Thyroid gland (tissue), 4 donors: ENCODE results near the gene MLPH. TPM values are rescaled to one million over a fixed set of nuclear protein-coding genes. Genes with fewer than 3 reads are reported as not detected.

Source experiments
- DNase-seq, 2 donors: peaks; one replicate each; pipeline ENCODE4 v3.0.0-alpha.2; 2019
- H3K27ac ChIP-seq, 3 donors: fragments of 200-600 bp; sonication (generic); 1 replicate in 2 of 3; 2 replicates in 1 of 3; pipeline ENCODE4 v1.5.1; 2016 to 2019; ENCODE audit warnings: mild to moderate bottlenecking in 1 of 3, moderate library complexity in 1 of 3
- H3K27me3 ChIP-seq: fragments of 200-600 bp; sonication (generic); one replicate; pipeline ENCODE4 v1.5.1; 2019
- H3K36me3 ChIP-seq, 2 donors: fragments of 200-600 bp; sonication (generic); one replicate each; pipeline ENCODE4 v1.5.1; 2016 to 2019
- H3K4me1 ChIP-seq, 2 donors: fragments of 200-600 bp; sonication (generic); one replicate each; pipeline ENCODE4 v1.5.1; 2017 to 2019
- H3K4me3 ChIP-seq, 3 donors: fragments of 200-600 bp; sonication (generic); replicated peaks in 1 of 3; 1 replicate in 2 of 3; 2 replicates in 1 of 3; pipeline ENCODE4 v1.5.1; 2016; ENCODE audit warnings: mild to moderate bottlenecking in 1 of 3
- H3K9me3 ChIP-seq: fragments of 200-600 bp; sonication (generic); one replicate; pipeline ENCODE4 v1.5.1; 2017
- POLR2A ChIP-seq, 2 donors: fragments of 450-650 bp; IDR thresholded peaks; one replicate each; pipeline ENCODE4 v1.6.1; 2017; ENCODE audit warnings: antibody characterized with exemption in 2 of 2, mild to moderate bottlenecking in 2 of 2, moderate library complexity in 1 of 2
- WGBS, 2 donors: methylation state at CpG; one replicate each; pipeline ENCODE4 v1.1.5; 2017; 5-methylcytosine and 5-hydroxymethylcytosine counted together
- intact Hi-C: fragments of 100-400 bp; cut with DNase I; formaldehyde crosslinking; loops from one replicate; pipeline ENCODE4 v1.15.1; 2023
- total RNA-seq, 4 donors: library from RNA; depleted of rRNA; stranded (reverse); fragments of >200 nt; gene quantifications; one replicate each; pipeline ENCODE4 v1.2.3, GENCODE V29; 2016
- TF ChIP-seq, protein P1 (sequence below), 6 experiments: fragments of 200-600 bp in 3 of 6; fragments of 450-650 bp in 3 of 6; sonication (generic) in 3 of 6; IDR thresholded peaks; one replicate each; pipeline ENCODE4 v1.5.1; 2016 to 2019; ENCODE audit warnings: antibody characterized with exemption in 6 of 6, mild to moderate bottlenecking in 2 of 6, inconsistent platforms in 1 of 6, moderate library complexity in 1 of 6

The MLPH gene
- total RNA-seq, 4 donors from 2014 or later = 41.3 to 107 (median 58.6) TPM

DNA sequence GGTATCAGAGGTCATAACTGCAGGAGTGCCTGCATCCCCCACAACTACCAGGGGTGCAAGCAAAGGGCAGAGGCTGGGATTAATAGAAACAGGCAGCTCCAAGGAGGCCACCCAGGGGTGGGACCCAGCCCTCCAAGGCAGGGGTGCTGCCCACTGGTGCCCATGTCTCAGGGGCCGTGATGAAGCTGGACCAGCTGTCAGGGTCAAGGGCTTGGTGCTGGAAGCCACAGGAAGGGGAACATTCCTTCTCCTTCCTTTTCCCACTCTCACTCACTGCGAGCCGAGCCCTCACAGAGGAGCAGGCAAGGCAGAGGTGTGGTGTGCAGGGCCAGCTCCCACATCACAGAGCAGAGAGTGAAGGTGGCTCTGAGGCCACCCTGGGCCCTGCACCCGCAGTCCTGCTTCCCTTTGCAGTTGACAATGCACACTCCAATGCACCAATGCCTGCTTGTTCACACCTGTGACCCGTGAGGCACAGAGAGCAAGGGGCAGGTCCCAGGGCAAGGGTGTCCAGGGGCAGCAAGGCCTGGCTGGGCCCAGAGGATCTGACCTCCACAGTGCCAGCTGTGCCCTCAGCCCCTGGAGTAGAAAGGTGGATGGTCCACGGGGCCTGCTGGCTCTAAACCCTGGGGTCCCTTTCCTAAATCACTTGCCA lies 28.7 kb downstream of the MLPH start:
- intact Hi-C loops = loop anchor here (10.0 kb wide), 1 partner anchor 229 kb away; no protein-coding TSS in a partner anchor
- H3K27me3 ChIP-seq = no peaks in the 10 kb centered on the region
- no peak overlapping the region for H3K4me3 ChIP-seq
- peaks cover 0 to 15% of the 10 kb centered on the region in 2 donors for H3K36me3 ChIP-seq
- no peak for DNase-seq
- H3K27ac ChIP-seq = no peak overlapping the region
- WGBS, 2 donors = 93 to 94% methylated on average over 5 to 6 of the region's 6 CpGs
- H3K9me3 ChIP-seq = no peaks in the 10 kb centered on the region
- TF ChIP-seq, protein P1, sequence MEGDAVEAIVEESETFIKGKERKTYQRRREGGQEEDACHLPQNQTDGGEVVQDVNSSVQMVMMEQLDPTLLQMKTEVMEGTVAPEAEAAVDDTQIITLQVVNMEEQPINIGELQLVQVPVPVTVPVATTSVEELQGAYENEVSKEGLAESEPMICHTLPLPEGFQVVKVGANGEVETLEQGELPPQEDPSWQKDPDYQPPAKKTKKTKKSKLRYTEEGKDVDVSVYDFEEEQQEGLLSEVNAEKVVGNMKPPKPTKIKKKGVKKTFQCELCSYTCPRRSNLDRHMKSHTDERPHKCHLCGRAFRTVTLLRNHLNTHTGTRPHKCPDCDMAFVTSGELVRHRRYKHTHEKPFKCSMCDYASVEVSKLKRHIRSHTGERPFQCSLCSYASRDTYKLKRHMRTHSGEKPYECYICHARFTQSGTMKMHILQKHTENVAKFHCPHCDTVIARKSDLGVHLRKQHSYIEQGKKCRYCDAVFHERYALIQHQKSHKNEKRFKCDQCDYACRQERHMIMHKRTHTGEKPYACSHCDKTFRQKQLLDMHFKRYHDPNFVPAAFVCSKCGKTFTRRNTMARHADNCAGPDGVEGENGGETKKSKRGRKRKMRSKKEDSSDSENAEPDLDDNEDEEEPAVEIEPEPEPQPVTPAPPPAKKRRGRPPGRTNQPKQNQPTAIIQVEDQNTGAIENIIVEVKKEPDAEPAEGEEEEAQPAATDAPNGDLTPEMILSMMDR (IDR thresholded peaks at IDR 0.05) = no peak
- no peak for TF ChIP-seq POLR2A (IDR thresholded peaks at IDR 0.05)
- peaks cover 4 to 12% of the 10 kb centered on the region in 2 donors for H3K4me1 ChIP-seq

DNA sequence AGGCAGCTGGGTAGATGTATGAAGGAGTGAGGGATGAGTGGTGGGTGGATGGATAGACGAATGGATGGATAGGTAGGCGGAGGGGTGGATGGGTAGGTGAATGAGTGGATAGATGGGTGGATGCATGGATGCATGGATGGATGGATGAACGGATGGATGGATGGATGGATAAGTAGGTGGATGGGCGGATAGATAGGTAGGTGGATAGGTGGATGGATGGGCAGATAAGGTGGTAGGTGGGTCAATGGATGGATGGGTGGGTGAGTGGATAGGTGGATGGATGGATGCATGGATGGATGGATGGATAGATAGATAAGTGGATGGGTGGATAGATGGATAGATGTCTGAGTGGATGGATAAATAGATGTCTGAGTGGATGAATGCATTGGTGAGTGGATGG lies 30.1 kb downstream of the MLPH start:
- 53 to 94% methylated on average over 4 of the region's 4 CpGs for WGBS, 2 donors
- Histone ChIP-seq H3K27ac (no peak overlapping the region), H3K27me3 (no peaks in the 10 kb centered on the region), H3K9me3 (no peaks in the 10 kb centered on the region), H3K36me3 (peaks cover 0 to 10% of the 10 kb centered on the region in 2 donors), H3K4me3 (no peak overlapping the region), H3K4me1 (peaks cover 4 to 12% of the 10 kb centered on the region in 2 donors)
- TF ChIP-seq, protein P1 (IDR thresholded peaks at IDR 0.05) = no peak
- no peak for TF ChIP-seq POLR2A (IDR thresholded peaks at IDR 0.05)
- DNase-seq = no peak
- intact Hi-C loops = loop anchor here (10.0 kb wide), 1 partner anchor 228 kb away; no protein-coding TSS in a partner anchor

DNA sequence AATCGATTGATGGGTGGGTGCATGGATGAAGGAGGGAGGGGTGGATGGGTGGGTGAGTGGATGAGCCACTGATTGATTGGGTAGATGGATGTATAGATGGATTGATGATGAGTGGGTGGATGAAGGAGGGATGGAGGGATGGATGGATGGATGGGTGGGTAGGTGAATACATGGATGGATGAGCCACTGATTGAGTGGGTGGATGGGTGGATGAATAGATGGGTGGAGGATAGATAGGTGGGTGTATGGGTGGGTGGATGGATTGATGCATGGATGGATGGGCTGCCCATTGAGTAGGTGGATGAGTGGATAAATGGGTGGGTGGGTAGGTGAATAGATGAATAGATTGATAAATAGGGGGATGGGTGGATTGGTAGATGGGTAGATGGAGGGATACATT lies 30.9 kb downstream of the MLPH start:
- intact Hi-C loops = loop anchor here (10.0 kb wide), 1 partner anchor 227 kb away; no protein-coding TSS in a partner anchor
- no peak for TF ChIP-seq POLR2A (IDR thresholded peaks at IDR 0.05)
- TF ChIP-seq, protein P1 (IDR thresholded peaks at IDR 0.05) = no peak
- no peak overlapping the region for H3K27ac ChIP-seq
- no peak overlapping the region for H3K4me3 ChIP-seq
- 85 to 88% methylated on average over 1 of the region's 1 CpG for WGBS, 2 donors
- DNase-seq = no peak
- H3K4me1 ChIP-seq = peaks cover 3 to 6% of the 10 kb centered on the region in 2 donors
- no peaks in the 10 kb centered on the region for H3K9me3 ChIP-seq
- no peaks in the 10 kb centered on the region for H3K27me3 ChIP-seq
- H3K36me3 ChIP-seq = peaks cover 0 to 10% of the 10 kb centered on the region in 2 donors

DNA sequence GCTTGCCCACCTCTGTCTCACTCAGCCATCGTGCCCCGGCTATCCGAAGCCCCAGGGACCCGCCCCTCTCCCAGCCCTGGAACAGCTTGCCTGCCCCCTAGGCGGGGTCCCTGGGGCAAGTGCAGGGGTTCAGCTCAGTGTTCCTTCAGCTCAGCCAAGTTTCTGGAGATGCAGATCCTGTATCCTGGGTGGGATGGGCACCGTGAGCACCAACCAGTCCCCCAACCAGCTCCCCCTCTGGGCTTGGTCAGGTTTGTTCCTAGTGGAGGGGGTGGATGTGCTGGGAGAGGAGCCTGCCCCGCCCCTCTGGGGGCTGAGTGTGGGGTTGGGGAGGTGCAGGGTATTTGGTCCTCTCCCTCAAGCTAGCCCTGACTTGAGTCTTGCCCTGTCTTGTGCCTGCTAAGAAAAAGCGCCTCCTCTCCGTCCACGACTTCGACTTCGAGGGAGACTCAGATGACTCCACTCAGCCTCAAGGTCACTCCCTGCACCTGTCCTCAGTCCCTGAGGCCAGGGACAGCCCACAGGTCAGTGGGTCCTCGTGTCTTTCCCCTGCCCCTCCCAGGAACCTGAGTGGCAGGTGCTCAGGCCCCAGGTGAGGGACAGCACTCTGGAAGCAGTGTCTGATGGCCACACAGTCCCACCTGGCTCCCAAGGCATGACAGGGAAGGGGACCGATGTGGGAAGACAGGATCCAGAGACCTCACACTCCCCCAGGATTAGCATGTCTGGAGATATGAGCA lies 32.6 kb downstream of the MLPH start:
- Histone ChIP-seq H3K27me3 (no peaks in the 10 kb centered on the region), H3K36me3 (peaks cover 0 to 11% of the 10 kb centered on the region in 2 donors), H3K27ac (no peak overlapping the region), H3K4me3 (no peak overlapping the region), H3K4me1 (no peaks in the 10 kb centered on the region), H3K9me3 (no peaks in the 10 kb centered on the region)
- 78 to 85% methylated on average over 12 to 13 of the region's 14 CpGs for WGBS, 2 donors
- DNase-seq = no peak
- intact Hi-C loops = loop anchor here (10.0 kb wide), 1 partner anchor 225 kb away; no protein-coding TSS in a partner anchor
- no peak for TF ChIP-seq POLR2A (IDR thresholded peaks at IDR 0.05)
- TF ChIP-seq, protein P1 (IDR thresholded peaks at IDR 0.05) = no peak

DNA sequence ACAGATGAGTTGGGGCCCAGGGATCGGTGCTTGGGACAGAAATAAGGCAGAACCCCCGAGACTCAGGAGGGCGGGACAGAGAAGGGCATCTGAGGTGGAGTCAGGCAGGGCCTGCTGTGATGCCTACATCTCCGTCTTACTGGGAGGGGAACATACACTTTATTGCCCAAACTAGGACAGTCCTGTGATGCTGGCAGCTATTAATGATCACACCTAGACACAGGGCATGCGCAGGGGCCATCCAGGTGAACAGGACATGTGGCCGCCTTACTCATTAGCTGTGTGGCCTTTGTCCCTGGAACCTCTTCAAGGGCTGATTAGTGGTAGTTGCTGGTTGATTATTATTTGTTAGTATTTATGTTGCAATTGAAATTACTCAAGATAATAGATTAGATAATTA lies 33.2 kb downstream of the MLPH start:
- H3K27me3 ChIP-seq = no peaks in the 10 kb centered on the region
- no peak for DNase-seq
- H3K27ac ChIP-seq = no peak overlapping the region
- no peaks in the 10 kb centered on the region for H3K9me3 ChIP-seq
- peaks cover 0 to 18% of the 10 kb centered on the region in 2 donors for H3K36me3 ChIP-seq
- intact Hi-C loops = no loop called here
- H3K4me3 ChIP-seq = no peak overlapping the region
- WGBS, 2 donors = 92 to 96% methylated on average over 6 of the region's 6 CpGs
- H3K4me1 ChIP-seq = no peaks in the 10 kb centered on the region
- TF ChIP-seq POLR2A (IDR thresholded peaks at IDR 0.05) = no peak
- TF ChIP-seq, protein P1 (IDR thresholded peaks at IDR 0.05) = no peak
